OCI-LY7 (cell line): Measurements from ENCODE around the gene LIN9.

Source experiments
- CTCF ChIP-seq: fragments of 200-600 bp; sonication (generic); conservative IDR thresholded peaks from 2 replicates; pipeline ENCODE4 v1.5.1; 2014; ENCODE audit warnings: mild to moderate bottlenecking, antibody characterized with exemption, low read length, moderate library complexity, mixed read lengths
- EZH2phosphoT487 ChIP-seq: fragments of 200-600 bp; sonication (generic); IDR thresholded peaks from 2 replicates; pipeline ENCODE4 v1.6.1; 2018; ENCODE audit warnings: low read depth, borderline replicate concordance, mild to moderate bottlenecking, mixed run types, antibody characterized with exemption, low read length, moderate library complexity, mixed read lengths

DNA sequence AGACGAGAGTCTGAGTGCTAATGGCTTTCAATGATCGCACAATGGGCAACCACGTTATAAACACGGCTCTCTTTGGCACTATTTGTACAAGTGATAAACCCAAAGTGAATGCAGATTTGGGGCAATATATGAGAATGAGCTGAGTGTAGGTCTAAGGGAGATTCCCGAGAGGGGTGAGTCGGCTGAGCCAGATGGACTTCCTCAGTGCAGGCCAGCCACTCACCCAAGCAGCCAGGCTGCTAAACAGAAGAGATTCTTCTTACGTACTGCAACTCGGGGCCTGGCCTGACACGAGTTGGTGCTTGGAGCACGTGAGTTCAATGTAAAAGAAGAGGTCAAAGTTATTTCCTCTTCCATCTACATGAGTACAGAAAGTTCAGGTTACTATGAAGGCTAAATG, 91.7 kb downstream of the LIN9 start:
- TF ChIP-seq CTCF (no peak), EZH2phosphoT487 (no peak)
